ENCODE results near the gene TACR3.

DNA sequence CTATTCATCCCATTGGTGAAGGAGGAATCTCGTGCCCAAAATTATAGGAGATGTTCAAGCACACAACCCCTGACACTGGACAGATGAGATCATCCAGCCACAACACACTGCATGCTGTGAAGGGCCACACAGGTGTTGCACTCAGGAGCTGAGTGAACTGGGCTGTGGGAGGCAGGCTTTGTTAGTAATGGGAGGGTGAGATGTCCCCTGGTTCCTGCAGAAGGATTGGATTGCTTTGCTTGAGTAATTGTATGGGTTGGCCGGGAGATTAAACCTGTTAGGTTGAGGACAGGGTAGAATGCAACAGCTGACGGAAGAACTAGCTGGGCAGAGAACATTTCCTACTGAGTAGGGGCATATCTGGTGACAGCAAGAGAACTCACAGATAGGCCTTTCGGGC, 152.2 kb downstream of the TACR3 start:
- TF ChIP-seq, protein P1, sequence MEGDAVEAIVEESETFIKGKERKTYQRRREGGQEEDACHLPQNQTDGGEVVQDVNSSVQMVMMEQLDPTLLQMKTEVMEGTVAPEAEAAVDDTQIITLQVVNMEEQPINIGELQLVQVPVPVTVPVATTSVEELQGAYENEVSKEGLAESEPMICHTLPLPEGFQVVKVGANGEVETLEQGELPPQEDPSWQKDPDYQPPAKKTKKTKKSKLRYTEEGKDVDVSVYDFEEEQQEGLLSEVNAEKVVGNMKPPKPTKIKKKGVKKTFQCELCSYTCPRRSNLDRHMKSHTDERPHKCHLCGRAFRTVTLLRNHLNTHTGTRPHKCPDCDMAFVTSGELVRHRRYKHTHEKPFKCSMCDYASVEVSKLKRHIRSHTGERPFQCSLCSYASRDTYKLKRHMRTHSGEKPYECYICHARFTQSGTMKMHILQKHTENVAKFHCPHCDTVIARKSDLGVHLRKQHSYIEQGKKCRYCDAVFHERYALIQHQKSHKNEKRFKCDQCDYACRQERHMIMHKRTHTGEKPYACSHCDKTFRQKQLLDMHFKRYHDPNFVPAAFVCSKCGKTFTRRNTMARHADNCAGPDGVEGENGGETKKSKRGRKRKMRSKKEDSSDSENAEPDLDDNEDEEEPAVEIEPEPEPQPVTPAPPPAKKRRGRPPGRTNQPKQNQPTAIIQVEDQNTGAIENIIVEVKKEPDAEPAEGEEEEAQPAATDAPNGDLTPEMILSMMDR (conservative IDR thresholded peaks at IDR 0.05; ENCODE audit: low read length) = no peak
- TF ChIP-seq EZH2phosphoT487 (IDR thresholded peaks at IDR 0.05; ENCODE audit: borderline replicate concordance, low read depth, low read length) = no peak
